Gastroesophageal sphincter (tissue), 4 donors: Measurements from ENCODE around the gene LPP. TPM values are rescaled to one million over a fixed set of nuclear protein-coding genes. Genes with fewer than 3 reads are reported as not detected.

Experiments used
- ATAC-seq: fragments of 150-250 bp; one replicate; pipeline ENCODE4 v1.9.1; 2016; ENCODE audit warnings: mild to moderate bottlenecking, moderate library complexity
- H3K27ac ChIP-seq, 4 donors: fragments of 200-600 bp; sonication (generic) in 3 of 4; 1 replicate in 3 of 4; 2 replicates in 1 of 4; pipeline ENCODE4 v1.5.1; 2016 to 2019
- H3K27me3 ChIP-seq: fragments of 200-600 bp; sonication (generic); one replicate; pipeline ENCODE4 v1.5.1; 2019
- H3K36me3 ChIP-seq, 2 donors: fragments of 200-600 bp; sonication (generic); one replicate each; pipeline ENCODE4 v1.5.1; 2019; ENCODE audit warnings: control low read depth in 1 of 2
- H3K4me1 ChIP-seq, 3 donors: fragments of 200-600 bp; sonication (generic); 1 replicate in 2 of 3; 2 replicates in 1 of 3; pipeline ENCODE4 v1.5.1; 2016 to 2019; ENCODE audit warnings: control low read depth in 2 of 3
- H3K4me3 ChIP-seq, 2 donors: fragments of 200-600 bp; sonication (generic); one replicate each; pipeline ENCODE4 v1.5.1; 2019; ENCODE audit warnings: mild to moderate bottlenecking in 1 of 2, moderate library complexity in 1 of 2
- H3K9me3 ChIP-seq, 3 donors: fragments of 200-600 bp; sonication (generic); one replicate each; pipeline ENCODE4 v1.5.1; 2017 to 2019; ENCODE audit warnings: control low read depth in 2 of 3
- EP300 ChIP-seq: sonication (generic); formaldehyde crosslinking; IDR thresholded peaks from one replicate; pipeline ENCODE4 v1.6.1; 2017; ENCODE audit warnings: antibody characterized with exemption, mild to moderate bottlenecking
- POLR2A ChIP-seq, 2 donors: fragments of 450-650 bp; IDR thresholded peaks; one replicate each; pipeline ENCODE4 v1.6.1; 2017; ENCODE audit warnings: antibody characterized with exemption in 2 of 2, mild to moderate bottlenecking in 2 of 2, moderate library complexity in 1 of 2
- POLR2AphosphoS5 ChIP-seq: sonication (generic); formaldehyde crosslinking; IDR thresholded peaks from one replicate; pipeline ENCODE4 v1.6.1; 2017; ENCODE audit warnings: antibody characterized with exemption
- WGBS, 2 donors: methylation state at CpG; one replicate each; pipeline ENCODE4 v1.1.5; 2018; ENCODE audit warnings: low coverage in 1 of 2; 5-methylcytosine and 5-hydroxymethylcytosine counted together
- total RNA-seq, 4 donors: library from RNA; depleted of rRNA; stranded (reverse); fragments of >200 nt; gene quantifications; one replicate each; pipeline ENCODE4 v1.1.0, GENCODE V29; 2016
- TF ChIP-seq, protein P1 (sequence below), 4 experiments: fragments of 200-600 bp in 2 of 4; fragments of 450-650 bp in 2 of 4; sonication (generic) in 1 of 4; IDR thresholded peaks; one replicate each; pipeline ENCODE4 v1.5.1; 2017 to 2019; ENCODE audit warnings: antibody characterized with exemption in 4 of 4, mild to moderate bottlenecking in 2 of 4, moderate library complexity in 2 of 4

Gene LPP
- total RNA-seq, 4 donors from 2014 or later = 1,243 to 2,297 (median 2,164) TPM

DNA sequence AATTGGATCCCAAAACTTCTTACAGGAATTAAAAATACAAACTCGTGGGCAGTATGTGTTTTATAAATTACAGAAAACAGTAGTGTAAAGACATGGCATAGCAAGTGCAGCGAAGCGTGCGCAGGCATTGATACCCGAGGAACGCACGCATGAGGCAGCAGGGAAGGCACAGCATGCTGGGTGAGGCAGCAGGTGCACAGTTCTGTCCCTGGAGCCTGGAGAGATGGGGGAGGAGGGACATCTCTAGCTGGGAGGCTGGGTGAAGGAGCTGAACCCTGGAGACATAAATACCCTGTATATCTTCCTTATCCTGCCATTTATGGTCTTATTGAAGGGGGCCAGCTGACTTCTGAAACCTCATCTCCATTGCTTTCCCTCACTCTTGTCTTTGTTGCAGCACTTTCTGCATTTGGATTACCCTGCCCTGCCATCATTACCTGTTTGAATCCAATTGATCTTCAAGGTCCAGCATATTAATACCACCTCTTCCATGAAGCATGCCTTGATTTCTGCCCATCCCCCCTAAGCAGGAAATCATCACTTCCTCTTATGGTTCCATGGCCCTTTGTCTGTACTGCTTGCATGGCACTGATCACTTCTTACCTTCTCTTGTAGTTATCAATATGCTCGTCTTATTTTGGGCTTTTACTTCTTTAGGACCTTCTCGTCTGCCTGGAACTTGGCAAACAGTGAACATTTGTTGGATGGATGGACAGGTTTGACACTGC lies 20.5 kb downstream of the LPP start:
- peaks cover 22 to 97% (median 32%) of the 10 kb centered on the region in 3 donors for H3K4me1 ChIP-seq
- H3K27ac ChIP-seq = peak overlapping the region; percentile 43 to 97 (median 77)
- no peaks in the 10 kb centered on the region for H3K9me3 ChIP-seq
- TF ChIP-seq POLR2A (IDR thresholded peaks at IDR 0.05) (no peak), POLR2AphosphoS5 (no peak), EP300 (no peak)
- TF ChIP-seq, protein P1, sequence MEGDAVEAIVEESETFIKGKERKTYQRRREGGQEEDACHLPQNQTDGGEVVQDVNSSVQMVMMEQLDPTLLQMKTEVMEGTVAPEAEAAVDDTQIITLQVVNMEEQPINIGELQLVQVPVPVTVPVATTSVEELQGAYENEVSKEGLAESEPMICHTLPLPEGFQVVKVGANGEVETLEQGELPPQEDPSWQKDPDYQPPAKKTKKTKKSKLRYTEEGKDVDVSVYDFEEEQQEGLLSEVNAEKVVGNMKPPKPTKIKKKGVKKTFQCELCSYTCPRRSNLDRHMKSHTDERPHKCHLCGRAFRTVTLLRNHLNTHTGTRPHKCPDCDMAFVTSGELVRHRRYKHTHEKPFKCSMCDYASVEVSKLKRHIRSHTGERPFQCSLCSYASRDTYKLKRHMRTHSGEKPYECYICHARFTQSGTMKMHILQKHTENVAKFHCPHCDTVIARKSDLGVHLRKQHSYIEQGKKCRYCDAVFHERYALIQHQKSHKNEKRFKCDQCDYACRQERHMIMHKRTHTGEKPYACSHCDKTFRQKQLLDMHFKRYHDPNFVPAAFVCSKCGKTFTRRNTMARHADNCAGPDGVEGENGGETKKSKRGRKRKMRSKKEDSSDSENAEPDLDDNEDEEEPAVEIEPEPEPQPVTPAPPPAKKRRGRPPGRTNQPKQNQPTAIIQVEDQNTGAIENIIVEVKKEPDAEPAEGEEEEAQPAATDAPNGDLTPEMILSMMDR (IDR thresholded peaks at IDR 0.05) = no peak
- peaks cover 0 to 4% of the 10 kb centered on the region in 2 donors for H3K36me3 ChIP-seq
- no peak for ATAC-seq
- WGBS, 2 donors = 64 to 65% methylated on average over 8 to 9 of the region's 9 CpGs
- no peak overlapping the region for H3K4me3 ChIP-seq
- H3K27me3 ChIP-seq = no peaks in the 10 kb centered on the region

DNA sequence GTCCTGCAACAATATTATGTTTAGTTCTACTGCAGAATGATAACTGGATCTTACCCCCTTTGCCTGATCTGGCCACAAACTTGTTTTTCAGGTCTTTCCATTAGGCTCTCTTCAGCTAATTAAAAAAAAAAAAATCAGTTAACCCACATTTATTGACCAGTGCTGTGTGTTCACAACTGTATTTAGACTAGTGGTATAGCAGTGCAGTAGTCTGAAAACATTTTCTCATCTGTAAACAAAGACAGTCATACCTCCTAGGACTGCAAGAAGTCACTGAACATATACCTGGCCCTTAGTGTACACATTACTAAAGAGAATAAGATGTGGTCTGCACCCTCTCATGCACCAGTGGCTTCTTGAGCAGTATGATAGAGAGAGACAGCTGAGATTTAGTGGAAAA lies 22.5 kb downstream of the LPP start:
- H3K4me1 ChIP-seq = peaks cover 26 to 97% (median 31%) of the 10 kb centered on the region in 3 donors
- peaks cover 0 to 4% of the 10 kb centered on the region in 2 donors for H3K36me3 ChIP-seq
- no peaks in the 10 kb centered on the region for H3K9me3 ChIP-seq
- ATAC-seq = no peak
- peak overlapping the region; percentile 44 to 97 (median 90) for H3K27ac ChIP-seq
- TF ChIP-seq POLR2AphosphoS5 = no peak
- TF ChIP-seq POLR2A (IDR thresholded peaks at IDR 0.05) = no peak
- TF ChIP-seq, protein P1 (IDR thresholded peaks at IDR 0.05) = no peak
- H3K27me3 ChIP-seq = no peaks in the 10 kb centered on the region
- H3K4me3 ChIP-seq = no peak overlapping the region

DNA sequence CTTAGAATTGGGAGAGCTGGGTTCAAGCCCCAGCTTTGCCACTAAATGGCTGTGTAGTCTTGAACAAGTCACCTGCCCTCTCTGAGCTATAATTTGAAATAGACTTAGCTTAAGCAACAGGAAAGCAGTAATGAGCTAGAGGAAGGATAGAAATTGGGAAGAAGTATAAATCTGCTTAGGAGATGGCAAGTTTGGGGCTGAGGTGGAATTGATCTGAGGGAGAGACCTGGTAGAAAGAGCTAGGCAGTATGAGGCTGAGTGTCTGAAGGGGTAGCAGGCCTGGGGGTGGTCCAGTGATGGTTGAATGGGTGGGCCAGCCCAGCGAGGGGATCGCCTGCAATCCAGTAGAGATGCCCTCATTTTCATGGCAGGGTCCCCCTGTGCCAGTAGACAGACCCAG lies 22.9 kb downstream of the LPP start:
- TF ChIP-seq POLR2AphosphoS5 = no peak
- TF ChIP-seq EP300 = no peak
- TF ChIP-seq POLR2A (IDR thresholded peaks at IDR 0.05) = no peak
- TF ChIP-seq, protein P1 (IDR thresholded peaks at IDR 0.05) = no peak
- ATAC-seq = no peak
- Histone ChIP-seq H3K27ac (peak overlapping the region; percentile 44 to 97 (median 90)), H3K27me3 (no peaks in the 10 kb centered on the region), H3K4me1 (peaks cover 25 to 97% (median 27%) of the 10 kb centered on the region in 3 donors), H3K36me3 (peaks cover 0 to 4% of the 10 kb centered on the region in 2 donors), H3K4me3 (no peak overlapping the region), H3K9me3 (no peaks in the 10 kb centered on the region)
- 100% methylated on average over 1 to 2 of the region's 2 CpGs for WGBS, 2 donors

DNA sequence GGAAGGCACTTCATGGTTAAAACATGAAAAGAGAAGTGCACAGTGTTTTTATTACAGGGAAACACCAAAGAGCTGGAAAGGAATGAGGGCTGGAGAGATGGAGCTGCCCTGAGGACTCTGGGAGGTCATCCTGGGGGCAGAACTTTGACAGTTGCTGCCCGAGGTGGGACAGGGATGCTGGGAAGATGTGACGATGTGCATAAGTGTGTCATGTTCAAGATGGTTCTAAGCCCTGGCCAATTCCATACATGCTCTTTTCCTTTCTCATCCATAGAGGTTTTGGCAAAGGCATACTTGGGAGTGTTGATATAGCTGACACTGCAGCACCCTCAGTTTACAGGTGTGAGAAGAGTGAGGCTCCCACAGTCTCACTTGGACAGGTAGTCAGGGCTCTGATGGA lies 23.8 kb downstream of the LPP start:
- no peak overlapping the region for H3K4me3 ChIP-seq
- H3K27ac ChIP-seq = peak overlapping the region; percentile 44 to 97 (median 90)
- peaks cover 23 to 97% (median 26%) of the 10 kb centered on the region in 3 donors for H3K4me1 ChIP-seq
- no peak for ATAC-seq
- H3K27me3 ChIP-seq = no peaks in the 10 kb centered on the region
- H3K36me3 ChIP-seq = peaks cover 0 to 4% of the 10 kb centered on the region in 2 donors
- no peaks in the 10 kb centered on the region for H3K9me3 ChIP-seq
- 77 to 80% methylated on average over 2 of the region's 2 CpGs for WGBS, 2 donors
- TF ChIP-seq, protein P1 (IDR thresholded peaks at IDR 0.05) = no peak
- TF ChIP-seq POLR2A (IDR thresholded peaks at IDR 0.05) (no peak), POLR2AphosphoS5 (no peak), EP300 (no peak)

DNA sequence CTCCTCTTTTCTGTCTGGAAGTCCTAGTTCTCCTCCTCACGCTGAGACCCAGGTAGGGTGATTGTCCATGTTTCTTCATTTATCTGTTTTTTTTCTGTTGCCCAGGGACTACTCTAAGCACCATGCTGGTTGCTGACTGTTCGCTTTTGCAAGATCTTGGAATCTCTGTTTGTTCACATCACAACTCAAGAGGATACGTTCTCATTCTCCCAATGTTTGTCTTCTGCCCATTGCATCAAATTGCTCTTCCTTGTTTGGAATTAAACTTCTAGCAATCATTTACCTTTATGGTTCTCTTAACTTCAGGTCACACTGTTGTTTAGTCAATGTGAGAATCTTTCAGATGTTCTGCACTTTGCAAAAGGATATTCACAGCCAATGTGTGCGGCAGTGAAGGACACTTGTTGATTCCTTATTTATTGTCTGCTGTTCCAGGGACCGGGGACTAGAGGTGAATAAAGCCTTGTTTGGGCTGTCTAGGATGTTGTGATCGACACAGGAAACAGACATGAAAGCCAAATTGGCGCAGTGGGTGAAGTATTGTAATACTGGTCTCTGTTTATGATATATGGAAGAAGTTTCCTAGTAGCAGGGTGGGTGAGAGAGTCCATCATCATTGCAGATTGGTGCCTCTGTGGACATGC lies 24.5 kb downstream of the LPP start:
- Histone ChIP-seq H3K9me3 (no peaks in the 10 kb centered on the region), H3K27me3 (no peaks in the 10 kb centered on the region), H3K27ac (peak overlapping the region; percentile 44 to 97 (median 90)), H3K36me3 (peaks cover 0 to 4% of the 10 kb centered on the region in 2 donors), H3K4me3 (no peak overlapping the region), H3K4me1 (peaks cover 23 to 100% (median 26%) of the 10 kb centered on the region in 3 donors)
- ATAC-seq = no peak
- WGBS, 2 donors = 56 to 72% methylated on average over 4 to 6 of the region's 7 CpGs
- no peak for TF ChIP-seq POLR2A (IDR thresholded peaks at IDR 0.05)
- TF ChIP-seq EP300 = no peak
- TF ChIP-seq POLR2AphosphoS5 = no peak
- TF ChIP-seq, protein P1 (IDR thresholded peaks at IDR 0.05) = no peak
